NK-92 (cell line): ENCODE measurements around the gene NCAN.

ENCODE experiments used
- DNase-seq: peaks from one replicate; lab custom pipeline; 2025; ENCODE audit not compliant: unreplicated experiment; lab: John Stamatoyannopoulos, UW

The NCAN gene

DNA sequence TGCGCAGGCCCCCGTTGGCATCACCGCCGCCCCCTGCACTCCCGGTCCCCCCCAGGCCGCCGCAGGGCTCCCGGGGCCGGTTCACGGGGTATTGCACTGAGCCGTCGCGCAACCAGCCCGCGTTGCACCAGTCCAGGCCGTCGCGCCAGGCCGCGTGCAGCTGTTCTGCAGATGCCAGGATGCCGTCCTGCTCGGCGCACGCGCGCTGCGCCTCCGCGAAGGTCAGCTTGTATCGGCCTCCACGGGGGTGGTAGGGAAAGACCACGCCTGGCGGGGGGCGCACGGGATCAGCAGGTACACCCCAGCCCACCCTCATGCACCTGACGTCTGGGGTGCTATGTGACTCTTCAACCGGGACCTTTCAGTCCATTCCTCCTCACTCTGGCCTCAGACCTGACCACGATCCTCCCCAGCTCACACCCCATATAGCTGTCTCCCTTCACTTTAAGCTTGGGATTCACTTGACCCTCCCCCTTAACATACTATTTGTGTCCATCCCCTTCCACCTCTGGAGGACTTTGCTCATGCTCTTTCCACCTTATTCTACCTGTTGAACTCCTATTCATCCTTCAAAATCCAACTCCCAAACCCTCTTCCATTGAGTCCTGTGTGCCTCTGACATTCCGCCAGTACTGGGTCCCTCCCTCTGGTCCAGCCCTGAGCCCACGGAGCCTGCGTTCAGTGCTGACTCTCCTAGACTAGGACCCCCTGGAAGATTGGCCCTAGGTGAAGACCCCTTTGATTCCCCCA lies 47.0 kb downstream of the NCAN start:
- DNase-seq, result no peak

DNA sequence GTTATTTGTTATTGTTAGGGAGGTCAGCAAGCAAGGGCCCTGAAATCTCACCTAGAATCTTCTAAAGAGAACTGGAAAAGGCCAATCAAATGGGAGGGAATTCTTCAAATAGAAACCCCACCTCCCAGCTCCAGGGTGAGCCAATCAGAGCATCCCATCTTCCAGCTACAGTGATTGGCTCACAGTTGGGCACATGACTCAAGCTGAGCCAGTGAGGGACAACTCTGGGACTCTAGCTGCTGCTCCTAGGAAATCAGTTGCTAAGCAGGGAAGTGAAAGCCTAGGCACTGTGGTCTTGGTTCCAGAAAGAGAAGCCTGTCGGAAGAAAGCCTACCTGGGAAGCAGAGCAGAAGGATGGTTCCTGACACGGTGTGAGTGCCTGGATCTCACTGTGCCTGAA lies 48.0 kb downstream of the NCAN start:
- DNase-seq, result no peak

DNA sequence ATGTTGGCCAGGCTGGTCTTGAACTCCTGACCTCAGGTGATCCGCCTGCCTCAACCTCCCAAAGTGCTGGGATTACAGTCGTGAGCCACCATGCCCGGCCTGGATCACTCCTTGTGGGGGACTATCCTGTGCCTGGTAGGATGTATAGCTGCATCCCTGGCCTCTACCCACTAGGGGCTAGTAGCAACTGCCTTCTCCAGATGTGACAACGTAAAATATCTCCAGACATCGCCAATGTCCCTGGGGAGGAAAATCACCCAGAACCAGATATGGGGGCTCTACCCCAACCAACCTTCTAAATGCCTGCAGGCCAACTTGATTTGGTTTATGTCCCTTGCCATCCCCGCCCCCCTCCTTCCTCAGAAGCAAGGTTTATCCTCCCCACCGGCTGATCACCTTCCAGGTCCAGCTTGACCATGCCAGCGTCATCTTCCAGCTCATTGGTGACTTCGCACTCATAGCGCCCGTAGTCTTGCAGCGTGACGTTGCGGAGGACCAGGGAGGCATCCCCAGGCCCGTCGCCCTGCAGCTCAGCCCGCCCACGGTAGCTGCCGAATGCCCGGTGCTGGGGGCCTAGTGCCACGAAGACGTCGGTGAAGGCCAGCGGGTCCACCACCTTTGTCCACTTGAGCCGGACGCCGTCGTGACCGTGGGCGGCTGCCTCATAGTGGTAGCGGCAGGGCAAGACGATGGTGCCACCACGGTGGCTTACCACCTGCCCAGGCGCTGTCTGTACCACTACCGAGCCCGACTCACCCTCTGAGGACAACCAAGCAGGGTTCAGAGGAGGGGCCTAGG lies 48.9 kb downstream of the NCAN start:
- DNase-seq, result no peak

DNA sequence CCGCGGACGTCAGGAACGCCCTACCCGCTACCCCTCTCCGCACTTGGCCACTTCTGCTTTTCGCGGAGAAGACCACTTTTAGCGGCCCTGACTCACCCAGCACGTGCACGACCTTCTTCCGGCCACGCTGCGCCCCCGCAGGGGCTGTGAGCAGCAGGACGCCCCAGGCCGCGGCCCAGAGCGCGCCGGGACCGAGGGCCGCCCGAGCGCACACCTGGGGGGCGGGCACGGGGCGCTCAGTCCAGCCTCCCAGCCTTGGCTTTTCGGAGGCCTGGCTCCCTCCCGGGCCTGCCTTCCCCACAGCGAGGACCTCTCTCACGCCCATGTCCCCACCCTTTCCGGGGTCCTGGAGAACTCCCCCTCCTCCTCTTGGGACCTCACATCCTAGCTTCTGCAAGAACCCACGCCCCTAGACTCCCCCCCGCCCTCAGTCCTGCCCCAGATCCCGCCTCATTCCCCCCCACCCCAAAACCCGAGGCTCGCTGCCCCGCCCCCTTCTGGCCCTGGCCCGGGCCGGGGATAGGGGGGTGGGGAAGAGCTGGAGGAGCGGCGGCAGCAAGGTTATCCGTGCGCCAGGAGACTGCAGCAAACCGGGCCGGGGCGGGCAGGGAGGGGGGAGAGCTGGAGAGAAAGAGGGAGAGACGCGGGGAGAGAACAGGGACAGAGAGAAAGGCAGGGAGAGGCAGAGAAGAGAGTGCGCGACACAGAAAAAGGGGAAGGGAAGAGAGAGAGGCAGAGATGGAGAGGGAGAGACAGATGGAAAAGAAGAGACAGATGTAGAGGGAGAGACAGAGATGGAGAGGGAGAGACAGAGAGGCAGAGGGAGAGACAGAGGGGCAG lies 49.8 kb downstream of the NCAN start:
- no peak for DNase-seq

DNA sequence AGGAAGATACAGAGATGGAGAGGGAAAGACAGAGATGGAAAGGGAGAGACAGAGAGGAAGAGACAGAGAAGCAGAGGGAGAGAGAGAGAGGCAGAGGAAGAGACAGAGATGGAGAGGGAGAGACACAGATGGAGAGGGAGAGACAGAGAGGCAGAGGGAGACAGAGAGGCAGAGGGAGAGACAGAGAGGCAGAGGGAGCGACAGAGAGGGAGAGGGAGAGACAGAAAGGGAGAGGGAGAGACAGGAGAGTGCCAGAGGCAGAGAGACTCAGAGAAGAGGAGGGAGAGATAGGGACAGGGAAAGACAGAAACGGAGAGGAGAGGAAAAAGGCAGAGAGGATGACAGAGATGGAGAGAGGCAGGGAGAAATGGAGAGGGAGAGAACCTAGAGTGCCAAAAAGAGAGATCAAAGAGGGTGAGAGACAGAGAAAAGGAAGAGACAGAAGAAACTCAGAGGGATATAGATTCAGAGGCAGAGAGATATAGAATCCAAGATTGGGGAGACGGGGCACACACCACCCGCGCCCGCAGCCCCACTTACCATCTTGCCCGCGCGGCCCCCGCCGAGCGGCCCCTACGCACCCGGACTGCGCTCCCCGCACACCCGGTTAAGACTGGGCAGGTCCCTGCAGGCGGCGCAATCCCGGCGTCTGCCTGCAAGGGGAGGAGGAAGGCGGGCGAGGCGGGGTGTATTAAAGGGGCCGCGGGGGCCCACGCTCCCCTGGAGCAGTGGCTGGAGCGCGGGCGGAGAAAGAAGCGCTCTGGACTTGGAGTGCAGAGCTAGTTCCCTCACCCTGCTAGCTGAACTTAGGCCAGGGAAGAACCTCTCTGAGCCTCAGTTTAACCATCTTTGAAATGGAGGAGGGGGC lies 50.7 kb downstream of the NCAN start:
- no peak for DNase-seq

DNA sequence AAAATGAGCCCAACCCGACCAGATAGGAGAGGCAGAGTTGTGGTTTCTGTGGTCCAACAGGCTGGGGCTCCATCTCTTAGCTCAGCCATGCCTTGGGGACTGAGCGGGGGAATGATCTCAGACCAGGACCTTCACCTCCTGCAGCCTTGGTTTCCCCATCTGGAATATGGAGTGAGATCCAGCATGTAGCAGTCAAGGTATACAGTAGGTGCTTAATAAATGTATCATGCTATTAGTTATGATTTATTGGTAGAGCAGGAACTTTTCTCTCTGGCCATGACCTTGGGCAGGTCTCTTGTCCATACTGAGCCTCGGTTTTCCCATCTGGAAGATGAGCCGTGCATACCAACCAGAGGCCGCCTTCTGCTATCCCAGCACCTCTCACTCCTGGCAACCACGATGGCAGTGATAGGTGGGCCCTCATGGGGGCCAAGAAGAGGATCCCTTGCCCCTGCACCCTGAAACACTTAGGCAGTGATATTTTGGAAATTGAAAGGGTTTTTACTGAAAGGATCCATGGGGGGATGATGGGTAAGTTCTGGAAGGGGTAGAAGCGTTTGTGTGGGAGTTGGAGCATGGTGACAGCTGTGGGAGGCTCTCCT lies 52.2 kb downstream of the NCAN start:
- DNase-seq, result no peak

DNA sequence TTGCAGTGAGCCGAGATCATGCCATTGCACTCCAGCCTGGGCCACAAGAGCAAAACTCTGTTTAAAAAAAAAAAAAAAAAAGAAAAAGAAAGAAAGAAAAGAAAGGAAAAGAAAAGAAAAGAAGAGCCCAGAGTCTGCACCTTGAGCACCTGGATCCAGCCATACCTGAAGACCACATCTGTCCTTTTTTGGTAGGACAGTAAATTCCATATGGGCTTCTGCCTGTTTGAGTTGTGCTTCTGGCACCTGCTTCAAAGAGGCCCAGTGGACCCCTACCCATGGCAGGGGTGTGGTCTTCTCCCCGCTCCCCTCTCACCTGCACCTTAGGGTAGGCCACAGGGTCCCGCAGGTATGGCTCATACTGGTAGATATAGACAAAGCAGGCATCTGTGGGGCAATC lies 55.5 kb downstream of the NCAN start:
- DNase-seq, result no peak

DNA sequence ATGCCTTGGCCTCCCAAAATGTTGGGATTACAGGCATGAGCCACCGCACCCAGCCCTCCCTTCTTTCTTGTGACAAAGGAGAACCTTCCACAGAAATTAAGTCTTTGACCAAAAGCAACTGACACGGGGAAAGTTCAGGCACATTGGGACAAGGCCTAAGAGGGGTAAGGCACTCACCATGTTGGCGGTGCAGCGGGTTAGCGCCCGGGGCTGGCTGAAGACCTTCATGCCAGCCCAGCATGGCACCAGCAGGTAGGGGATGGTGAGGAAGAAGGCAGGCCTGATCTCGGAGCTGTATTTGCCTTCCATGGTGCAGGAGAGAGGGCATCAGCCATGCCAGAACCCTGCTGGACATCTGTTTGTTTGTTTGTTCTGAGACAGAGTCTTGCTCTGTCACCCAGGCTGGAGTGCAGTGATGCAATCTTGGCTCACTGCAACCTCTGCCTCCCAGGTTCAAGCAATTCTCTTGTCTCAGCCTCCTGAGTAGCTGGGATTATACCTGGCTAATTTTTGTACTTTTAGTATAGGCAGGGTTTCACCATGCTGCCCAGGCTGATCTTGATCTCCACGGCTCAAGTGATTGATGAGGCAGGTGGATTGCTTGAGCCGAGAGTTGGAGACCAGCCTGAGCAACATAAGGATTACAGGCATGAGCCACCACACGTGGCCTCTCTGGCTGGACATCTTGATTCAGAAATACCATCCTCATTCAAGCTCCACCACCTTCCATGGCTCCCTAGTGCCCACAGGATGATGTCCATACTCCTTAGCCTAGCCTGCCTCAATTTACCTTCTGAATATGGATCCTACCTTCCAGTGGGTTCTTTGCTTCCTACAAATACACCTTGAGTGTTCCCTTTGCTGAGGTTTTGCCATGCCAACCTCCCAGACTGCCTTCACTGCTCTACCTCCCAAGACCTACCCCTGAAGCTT lies 57.0 kb downstream of the NCAN start:
- no peak for DNase-seq

DNA sequence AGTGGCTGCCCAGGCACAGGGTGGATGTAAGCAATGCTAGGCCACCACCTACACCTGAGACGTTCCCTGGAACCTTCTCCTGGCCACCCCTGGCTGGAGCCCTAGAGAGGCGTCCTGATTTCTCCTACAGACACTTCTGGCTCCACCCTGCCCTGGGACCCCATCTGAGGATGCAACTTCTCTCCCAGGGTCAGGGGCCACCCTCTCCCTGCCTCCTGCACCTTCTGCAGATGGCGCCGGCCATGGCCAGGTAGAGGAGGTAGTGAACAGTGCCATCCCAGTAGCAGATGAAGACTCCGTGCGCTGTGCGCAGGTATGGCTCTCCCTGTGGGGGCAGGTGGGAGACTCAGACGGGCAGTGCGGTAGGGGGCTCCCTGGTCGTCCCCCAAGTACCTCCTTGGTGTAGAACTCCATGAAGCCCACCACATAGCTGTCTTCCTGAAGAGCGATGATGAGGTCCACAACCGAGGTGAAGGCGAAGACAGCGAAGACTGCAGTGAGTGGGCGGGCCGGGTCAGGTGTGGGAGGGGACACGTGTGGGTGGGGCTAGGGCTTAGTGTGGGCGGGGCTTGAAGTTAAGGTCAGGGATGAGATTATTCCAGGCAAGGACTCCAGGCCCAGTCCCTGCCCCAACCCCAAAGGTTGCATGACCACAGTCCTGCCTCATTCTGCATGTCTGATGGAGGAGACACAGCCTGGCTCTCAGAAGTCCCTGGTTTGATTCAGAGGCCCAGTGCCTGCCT lies 58.4 kb downstream of the NCAN start:
- no peak for DNase-seq

DNA sequence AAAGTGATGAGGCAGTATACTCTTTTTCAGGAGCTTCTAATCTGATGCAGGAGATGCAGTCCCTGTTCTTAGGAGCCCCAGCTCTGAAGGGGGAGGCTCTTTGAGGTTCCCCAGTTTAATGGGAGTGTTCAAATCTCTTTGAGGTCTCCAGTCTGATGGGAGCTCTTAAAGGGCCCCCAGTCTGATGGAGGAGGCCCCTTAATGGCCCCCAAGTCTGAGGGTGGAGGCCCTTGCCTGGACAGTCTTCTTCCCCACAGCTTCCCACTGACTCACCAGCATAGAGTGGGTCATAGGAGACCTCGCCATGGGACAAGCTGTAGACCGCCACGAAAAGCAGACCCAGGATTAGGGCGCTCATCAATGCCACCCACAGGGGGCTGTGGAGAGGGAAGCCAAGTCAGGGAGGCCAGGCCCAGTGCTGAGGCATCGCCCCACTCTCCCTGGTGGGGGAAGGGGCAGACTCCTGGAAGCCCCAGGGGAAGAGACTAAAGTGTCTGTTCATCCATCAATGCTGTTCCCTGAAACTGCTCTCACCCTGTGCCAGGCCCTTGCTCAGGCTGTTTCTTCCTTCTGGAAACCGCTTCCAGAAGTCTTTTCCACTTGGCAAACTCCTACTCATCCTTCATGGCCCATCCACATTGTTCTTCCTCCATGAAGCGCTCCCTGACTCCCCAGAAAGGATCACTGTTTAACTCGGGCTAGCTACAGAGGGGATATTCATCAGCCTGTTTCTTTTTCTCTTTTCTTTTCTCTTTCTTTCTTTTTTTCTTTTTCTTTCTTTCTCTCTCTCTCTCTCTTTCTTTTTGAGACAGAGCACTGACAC lies 59.2 kb downstream of the NCAN start:
- no peak for DNase-seq

DNA sequence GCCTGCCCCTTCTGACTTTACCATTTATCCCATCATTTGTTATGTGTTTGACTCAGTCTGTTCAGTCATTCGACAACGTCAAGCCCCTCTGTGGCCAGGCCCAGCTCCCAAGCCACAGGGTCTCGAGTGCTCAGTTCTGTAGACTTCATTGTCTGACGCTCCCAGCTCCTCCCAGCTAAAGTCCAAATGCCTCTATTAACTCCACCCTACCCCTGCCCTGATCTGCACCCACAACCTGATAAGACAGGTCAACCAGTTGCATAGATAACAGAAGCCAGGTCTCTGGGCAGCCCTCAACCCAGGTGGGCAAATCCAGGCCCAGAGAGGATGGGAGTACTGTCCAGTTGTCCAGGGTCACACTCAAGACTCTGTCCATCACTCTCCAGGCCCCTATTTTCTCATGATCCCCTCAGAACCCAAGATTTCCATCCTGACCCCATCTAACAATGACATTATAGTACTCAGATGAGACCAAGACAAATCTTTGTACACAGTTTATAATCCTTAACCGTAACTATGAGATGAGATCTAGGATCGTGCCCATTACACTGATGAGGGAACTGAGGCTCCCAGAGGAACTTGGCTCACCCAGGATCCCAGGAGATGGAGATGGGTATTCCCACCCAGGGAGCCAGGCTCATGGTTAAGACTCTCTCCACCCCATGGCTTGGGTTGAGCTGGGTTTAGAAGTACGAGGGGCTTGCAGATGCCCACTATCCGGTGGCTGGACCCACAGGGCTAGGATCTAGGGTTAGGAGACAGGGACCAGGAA lies 60.3 kb downstream of the NCAN start:
- no peak for DNase-seq

DNA sequence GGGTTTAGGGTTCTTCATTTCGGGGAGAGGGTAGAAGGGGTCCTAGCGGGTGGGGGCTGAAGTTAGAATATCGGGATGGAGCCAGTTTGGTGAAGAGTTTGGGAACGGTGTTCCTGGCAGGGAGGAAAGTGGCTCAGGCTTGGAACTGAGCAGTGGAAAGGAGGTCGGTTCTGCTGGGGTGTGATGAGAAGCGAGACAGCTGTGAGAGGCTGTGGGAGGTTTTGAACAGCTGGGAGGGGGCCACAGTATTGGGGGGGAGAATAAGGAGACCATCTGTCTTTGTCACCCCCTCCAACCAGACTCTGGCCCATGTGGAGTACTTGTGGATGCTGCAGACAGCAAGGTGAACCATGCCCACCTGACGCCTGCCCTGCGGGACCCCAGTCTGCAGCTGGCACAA lies 62.4 kb downstream of the NCAN start:
- no peak for DNase-seq

DNA sequence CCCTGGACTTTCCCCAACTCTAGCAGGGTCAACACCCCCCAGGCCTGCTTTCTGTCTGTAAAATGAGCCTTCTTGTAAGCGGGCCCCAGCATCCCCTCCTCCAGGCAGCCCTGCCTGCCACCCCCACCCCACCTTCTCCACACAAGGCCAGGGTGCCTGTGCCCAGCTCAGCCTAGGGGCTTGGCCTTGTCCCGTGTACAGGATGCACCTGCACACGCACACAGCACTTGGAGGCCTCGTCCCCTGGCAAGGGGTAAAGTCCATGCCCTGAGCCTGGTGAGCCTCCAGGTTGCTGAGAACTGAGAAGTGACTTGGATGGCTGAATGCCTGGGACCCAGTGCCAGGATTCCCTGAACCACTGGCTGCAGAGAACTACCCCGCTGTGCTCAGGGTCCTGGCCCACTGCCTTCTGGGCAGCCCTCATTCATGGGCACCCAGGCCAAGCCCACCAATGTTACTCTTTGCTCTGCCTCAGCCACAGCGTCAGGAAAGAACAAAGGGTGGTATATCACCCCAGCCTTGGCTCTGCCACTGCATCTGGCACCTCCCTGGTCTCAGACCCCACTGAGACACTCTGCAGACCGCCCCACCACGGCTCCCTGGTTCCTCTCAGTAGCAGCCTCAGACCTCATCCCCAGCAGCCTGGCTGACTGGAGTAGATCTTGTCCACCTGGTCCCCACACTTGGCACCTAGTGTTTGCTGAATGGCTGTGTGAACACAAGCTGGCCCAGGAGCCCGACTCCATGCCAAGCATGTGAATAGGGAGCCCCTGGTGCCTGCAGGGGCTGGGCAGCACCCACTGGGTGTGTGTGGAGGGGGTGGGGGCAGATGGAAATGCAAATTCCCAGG lies 63.2 kb downstream of the NCAN start:
- DNase-seq, result no peak

DNA sequence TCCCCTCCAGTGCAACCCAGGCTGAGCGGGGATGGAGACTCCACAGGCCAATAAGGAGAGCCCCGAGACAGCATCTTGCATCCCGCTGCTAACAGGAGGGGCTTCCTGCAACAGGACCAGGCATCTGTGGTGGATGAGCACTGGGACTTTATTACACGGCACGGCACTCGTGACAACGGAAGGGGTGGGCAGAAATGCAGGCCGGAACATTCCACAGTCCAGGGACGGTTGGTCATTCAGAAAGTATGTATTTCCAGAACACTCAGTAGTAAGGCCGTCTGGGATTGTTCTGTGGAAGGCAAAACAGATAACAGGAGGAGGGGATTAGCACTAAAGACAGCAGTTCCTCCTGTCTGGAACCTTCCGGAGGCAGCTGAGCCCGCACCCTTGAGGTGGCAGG lies 64.6 kb downstream of the NCAN start:
- DNase-seq, result no peak

DNA sequence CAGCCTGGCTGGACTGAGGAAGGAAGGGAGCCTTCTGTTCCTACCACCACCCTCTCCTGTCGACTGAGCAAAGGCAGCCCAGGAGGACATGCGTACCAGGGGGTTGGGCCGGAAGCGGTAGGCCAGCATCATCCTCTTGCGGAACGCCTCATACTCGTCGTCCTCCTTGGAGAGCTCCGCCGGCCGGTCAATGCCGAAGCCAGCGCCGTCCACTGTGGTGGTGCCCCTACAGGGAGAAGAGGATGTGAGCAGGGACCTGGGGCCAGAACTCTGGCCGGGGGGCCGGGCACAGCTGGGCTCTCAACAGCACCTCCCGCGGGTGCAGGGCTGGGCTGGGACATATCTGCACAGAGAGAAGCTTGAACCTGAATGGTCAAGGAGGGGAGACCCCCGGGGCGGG lies 65.1 kb downstream of the NCAN start:
- no peak for DNase-seq

DNA sequence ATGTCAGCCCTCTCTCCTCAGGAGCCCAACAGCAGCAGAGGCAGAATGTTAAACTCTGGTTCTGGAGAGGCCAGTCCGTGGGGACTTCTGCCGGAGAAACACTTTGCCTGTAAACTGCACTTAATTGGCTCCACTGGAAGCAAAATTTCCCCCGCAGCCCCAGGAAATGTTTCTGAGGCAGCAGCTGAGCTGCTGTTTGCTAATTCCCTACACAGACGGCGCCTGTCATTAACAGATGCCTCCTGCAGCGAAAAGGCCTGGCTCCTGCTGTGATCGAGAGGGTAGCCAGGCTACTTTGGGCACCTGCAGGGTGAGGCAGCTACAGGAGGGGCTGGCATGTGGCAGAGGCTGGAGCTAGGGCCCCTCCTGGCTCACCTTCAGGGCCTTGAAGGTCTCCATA lies 66.6 kb downstream of the NCAN start:
- DNase-seq, result no peak
